HG02642 (cell line): ENCODE data around the gene DCST1.
A peak's percentile ranks its signal among the peaks of the same experiment; 100 is the strongest.

Experiments used
- ATAC-seq: cut with Tn5 transposase; IDR thresholded peaks from one replicate; pipeline ENCODE4 v1.9.1; 2021; ENCODE audit warnings: mild to moderate bottlenecking; ENCODE audit not compliant: unreplicated experiment, poor library complexity

Gene DCST1

DNA sequence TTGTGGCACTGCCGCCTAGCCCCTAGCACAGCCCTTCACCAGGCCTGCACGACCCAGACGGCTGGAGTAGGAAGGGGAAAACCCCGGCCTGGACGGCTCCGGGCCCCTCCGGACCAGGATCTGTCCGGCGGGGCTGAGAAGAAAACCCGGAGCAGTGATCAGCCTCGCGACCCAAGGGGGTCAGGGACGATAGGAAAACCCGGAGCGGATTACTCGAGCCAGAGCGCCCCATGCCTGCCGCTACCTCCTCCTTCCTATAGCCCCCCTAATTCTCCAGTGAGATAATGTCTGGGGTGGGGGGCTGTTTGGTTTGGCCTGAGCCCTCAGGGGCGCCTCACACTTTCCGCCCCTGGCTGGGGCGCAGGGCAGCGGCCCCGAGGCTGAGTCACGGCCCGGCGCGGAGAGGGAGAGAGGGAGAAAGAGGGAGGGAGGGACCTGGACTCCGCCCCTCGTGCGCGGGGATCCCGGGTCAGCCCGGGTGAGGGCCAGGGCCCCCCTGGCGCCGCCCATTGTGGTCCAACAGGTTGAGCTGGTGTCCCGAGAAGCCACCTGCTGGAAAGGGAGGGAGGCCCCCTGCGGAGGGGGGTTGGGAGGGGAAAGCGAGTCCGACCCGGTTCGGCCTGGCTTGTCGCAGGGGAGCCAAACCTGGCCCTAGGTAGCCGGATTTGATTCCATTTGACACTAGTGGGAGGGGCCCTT, 32.7 kb upstream of the DCST1 start:
- peak; percentile 43 for ATAC-seq

- no peak for ATAC-seq
These were observed 32.3 kb upstream of the DCST1 start for GRCh38 chr1:155001425-155001674.

GRCh38 chr1:155001675-155002463, 31.8 kb upstream of the DCST1 start:
- ATAC-seq = peak; percentile 55

DNA sequence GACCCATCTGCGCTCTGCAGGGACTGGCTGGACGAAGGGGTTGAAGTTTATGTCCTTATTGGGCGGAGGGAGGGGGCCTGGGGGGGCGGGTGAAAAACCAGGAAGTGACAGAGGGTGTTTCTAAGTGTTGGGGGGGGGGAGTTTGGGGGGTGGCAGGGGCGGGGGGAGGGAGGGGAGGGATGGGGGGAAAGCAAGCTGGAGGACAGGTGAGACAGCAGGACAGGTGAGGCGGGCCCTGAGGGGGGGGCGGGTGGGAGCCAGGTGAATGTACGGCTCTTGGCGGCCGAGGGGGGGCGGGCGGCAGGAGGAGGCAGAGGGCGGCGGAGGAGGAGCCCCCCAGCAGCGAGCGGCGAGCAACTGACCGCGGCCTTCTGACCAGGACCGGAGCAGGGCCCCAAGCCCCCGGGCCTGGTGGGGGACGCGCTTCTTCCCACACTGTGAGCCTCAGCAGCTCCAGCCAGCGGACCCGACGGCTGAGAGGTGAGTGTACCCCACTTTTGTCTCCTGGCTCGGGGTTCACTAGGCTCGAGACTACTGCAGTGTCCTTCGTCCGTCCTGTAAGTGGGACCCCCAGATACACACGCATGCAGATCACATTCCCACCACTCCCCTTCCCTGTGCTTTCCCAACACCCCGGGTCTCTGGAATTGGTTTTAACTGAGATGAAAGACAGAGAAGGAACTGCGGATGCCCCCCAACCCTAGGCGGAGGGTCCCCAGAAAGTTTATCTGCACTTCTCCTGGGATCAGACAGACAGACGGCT, 31.0 kb upstream of the DCST1 start, which contains the start of gene ZBTB7B:
ZBTB7B (plus strand) TSS at position 339 of the 763 bp plus-strand sequence. CDS start 11,859 bp downstream, outside the sequence.
- peak; percentile 2 for ATAC-seq

GRCh38 chr1:155003227-155003765, 30.3 kb upstream of the DCST1 start:
- no peak for ATAC-seq

DNA sequence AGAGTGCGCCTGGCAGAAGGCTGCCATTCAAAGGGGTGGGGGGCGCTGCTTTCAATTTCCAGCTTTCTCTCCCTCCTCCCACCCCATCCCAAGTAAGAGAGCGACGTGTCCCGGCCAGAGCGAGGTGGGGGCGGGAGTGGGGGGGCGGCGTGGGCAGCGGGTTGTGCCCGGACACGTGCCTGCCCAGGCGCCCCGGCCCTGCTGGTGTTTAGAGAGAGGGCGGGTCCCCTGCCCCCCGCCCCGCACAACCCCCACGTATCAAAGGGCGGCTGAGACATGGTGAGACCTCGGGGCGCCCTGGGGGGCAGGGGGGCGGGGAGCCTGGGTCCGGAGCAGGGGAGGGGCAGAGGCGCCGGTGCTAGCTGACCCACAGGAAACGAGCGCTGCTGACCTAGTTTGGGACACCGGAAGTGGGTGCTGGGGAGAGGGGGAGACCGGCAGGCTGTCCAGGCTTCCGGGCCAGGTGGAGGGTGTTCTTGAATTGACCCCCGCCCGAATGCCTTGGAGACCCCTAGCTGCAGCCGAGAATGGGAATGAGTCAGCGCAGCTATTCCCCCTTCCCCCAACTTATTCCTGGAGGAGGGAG, 29.8 kb upstream of the DCST1 start:
- no peak for ATAC-seq

DNA sequence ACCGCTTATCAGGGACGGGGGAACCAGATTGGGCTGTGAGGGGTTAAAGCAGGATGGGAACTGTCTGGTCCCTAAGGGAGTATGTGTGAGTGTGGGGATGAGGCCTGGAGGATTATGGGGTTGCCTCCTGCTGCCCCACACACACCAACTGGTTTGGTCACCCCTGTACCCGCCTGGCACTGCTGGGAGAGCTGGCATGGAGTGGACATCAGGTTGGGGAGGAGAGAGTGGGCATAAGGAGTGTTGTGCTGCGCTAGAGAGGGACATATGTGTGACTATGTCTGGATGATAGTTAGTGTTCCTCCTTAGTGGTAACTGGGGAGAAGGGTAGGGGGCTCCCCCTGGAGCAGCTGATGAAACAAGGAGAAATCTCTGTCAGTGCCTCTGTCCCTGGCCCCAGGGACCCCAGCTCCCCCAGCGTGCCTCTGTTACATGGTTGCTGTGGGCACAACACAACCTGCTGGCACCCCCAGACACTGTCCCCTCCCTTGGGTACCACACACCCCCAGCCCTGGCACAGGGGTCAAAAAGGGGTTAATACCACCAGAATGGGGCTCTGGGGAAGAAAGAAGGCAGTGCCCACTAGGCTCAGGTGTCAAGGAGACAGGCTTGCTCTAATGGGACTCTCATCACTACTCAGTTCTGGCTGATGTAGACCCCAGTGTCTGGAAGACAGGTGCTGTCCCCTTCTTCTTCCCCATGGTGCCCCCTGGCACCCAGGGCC, 29.1 kb upstream of the DCST1 start:
- ATAC-seq = no peak

- no peak for ATAC-seq
These were observed 28.3 kb upstream of the DCST1 start for GRCh38 chr1:155005076-155006011.

GRCh38 chr1:155006601-155007101, 27.0 kb upstream of the DCST1 start:
- ATAC-seq = no peak

GRCh38 chr1:155007251-155007828, 26.3 kb upstream of the DCST1 start:
- no peak for ATAC-seq

- ATAC-seq = no peak
These were observed 25.3 kb upstream of the DCST1 start for GRCh38 chr1:155008015-155008941.

- ATAC-seq = no peak
These were observed 24.4 kb upstream of the DCST1 start for GRCh38 chr1:155009221-155009711.

DNA sequence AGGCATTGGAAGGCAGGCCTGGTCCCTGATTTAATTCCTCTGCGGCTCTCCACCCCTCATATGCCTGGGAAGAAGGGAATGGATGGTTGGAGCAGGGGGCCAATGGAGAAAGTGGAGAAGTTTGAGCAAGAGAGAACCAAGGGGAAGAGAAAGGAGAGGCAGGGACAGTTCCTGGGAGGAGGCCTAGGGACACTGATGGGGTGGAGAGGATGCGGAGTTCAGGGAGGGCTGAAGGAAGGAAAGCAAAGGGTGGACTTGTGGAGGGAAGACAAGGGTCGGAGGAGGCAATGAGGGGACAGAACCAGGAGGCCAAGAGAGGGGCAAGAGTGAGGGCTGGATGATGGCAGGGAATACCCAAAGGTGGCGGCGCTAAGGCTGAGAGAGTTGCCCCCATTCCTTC, 23.9 kb upstream of the DCST1 start:
- ATAC-seq = no peak

- ATAC-seq = no peak
These were observed 23.3 kb upstream of the DCST1 start for GRCh38 chr1:155010211-155010918.

DNA sequence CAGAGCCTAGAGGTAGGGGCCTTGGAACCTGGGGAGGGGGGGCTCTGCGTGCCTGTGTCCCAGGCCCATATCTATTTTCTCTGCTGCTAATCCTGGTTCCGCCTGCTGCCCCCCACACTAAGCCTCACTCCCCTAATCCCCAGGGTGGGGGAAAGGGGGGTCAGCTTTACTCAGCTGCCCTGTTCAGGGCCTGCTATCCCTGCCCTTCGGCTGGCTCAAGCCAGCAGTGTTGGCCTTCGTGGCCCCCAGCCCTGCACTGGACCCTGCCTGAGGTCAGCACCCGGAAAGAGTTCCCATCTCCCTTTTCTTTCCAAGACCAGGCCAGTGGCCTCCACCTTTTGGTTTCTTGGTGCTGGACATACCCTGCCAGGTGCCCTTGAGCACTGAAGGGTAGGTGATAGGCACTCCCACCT, 22.6 kb upstream of the DCST1 start:
- no peak for ATAC-seq

GRCh38 chr1:155011437-155012025, 22.1 kb upstream of the DCST1 start:
- ATAC-seq = no peak
